Gastroesophageal sphincter (tissue), 3 donors: ENCODE measurements around the gene RRAGC.

Experiments
- POLR2A ChIP-seq, 2 donors: fragments of 450-650 bp; IDR thresholded peaks; one replicate each; pipeline ENCODE4 v1.6.1; 2017; ENCODE audit warnings: antibody characterized with exemption in 2 of 2, mild to moderate bottlenecking in 2 of 2, moderate library complexity in 1 of 2
- TF ChIP-seq, protein P1 (sequence below), 4 experiments: fragments of 200-600 bp in 2 of 4; fragments of 450-650 bp in 2 of 4; sonication (generic) in 1 of 4; IDR thresholded peaks; one replicate each; pipeline ENCODE4 v1.5.1; 2017 to 2019; ENCODE audit warnings: antibody characterized with exemption in 4 of 4, mild to moderate bottlenecking in 2 of 4, moderate library complexity in 2 of 4

DNA sequence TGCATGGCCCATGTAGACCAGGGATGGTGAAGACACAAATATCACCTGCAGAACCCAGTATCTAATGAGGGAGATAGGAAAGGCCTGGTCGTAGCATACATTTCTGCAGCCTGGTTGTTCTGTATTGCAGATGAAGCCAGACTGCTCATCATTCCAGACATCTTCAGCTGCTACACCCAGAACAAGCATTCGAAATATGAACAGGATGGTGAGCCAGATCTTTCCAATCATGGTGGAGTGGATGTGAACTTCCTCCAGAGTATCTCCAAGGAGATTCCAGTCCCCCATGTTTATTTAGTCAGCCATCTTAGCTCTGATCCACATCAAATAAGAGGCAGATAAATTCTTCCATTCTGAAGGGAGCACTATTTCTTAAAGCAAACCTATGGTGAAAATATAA, 16.2 kb upstream of the RRAGC start:
- TF ChIP-seq, protein P1, sequence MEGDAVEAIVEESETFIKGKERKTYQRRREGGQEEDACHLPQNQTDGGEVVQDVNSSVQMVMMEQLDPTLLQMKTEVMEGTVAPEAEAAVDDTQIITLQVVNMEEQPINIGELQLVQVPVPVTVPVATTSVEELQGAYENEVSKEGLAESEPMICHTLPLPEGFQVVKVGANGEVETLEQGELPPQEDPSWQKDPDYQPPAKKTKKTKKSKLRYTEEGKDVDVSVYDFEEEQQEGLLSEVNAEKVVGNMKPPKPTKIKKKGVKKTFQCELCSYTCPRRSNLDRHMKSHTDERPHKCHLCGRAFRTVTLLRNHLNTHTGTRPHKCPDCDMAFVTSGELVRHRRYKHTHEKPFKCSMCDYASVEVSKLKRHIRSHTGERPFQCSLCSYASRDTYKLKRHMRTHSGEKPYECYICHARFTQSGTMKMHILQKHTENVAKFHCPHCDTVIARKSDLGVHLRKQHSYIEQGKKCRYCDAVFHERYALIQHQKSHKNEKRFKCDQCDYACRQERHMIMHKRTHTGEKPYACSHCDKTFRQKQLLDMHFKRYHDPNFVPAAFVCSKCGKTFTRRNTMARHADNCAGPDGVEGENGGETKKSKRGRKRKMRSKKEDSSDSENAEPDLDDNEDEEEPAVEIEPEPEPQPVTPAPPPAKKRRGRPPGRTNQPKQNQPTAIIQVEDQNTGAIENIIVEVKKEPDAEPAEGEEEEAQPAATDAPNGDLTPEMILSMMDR (IDR thresholded peaks at IDR 0.05), result no peak
- no peak for TF ChIP-seq POLR2A (IDR thresholded peaks at IDR 0.05)
